Measurements from ENCODE around the gene ANKRD18A. TPM values are rescaled to one million over a fixed set of nuclear protein-coding genes. Genes with fewer than 3 reads are reported as not detected.

Gene ANKRD18A
- total and polyA plus RNA-seq, 9 of the 15 experiments (the other 6 are each of a cell fraction or from before 2014, with no cell fraction given) = 1.9 TPM; not detected in 8

DNA sequence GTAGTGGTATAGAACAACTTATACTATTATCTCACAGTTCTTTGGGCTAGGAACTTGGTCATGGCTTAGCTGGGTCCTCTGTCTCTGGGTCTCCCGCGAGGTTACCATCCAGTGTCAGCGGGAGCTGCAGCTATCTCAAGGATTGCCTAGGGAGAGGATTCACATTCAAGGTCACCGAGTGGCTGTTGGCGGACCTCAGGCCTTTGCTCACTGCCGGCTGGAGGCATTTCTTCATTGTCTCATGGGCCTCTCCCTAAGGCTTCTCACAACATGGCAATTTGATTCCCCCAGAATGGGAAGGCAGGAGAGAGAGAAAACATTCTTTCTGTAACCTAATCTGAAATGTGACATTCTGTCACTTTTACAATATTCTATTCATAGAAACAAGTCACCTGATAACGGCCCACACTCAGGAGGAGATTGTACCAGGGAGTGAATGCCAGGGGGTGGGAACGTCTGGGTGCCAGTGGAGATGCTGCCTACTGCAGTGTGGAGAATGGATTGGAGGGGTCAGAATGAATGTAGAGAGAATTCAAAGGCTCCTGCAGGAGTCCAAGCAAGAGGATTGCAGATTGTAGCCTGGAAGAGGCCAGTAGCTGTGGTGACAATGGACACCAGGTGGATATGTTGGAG is 29.5 kb upstream of the ANKRD18A start:
- Histone ChIP-seq H3K4me1 (replicated peaks in 1 of 2; ENCODE audit: control insufficient read depth in 2 of 2, insufficient read depth in 2 of 2, low read length in 2 of 2) (no peaks in the 10 kb centered on the region), H3K27me3 (ENCODE audit: control insufficient read depth in 2 of 2, insufficient read depth in 2 of 2, low read length in 2 of 2) (no peaks in the 10 kb centered on the region; a peak in 1 of 5 replicates), H3K27ac (ENCODE audit: extremely low read depth, low read depth, low read length) (no peak overlapping the region), H3K79me2 (ENCODE audit: control insufficient read depth, insufficient read depth, low read length) (no peaks in the 10 kb centered on the region), H3K9me3 (replicated peaks; ENCODE audit: control insufficient read depth, insufficient read depth, low read depth, low read length) (no peaks in the 10 kb centered on the region), H4K20me1 (replicated peaks; ENCODE audit: control insufficient read depth, insufficient read depth, low read length) (no peaks in the 10 kb centered on the region), H3K4me3 (no peak overlapping the region), H3K9ac (ENCODE audit: insufficient read depth in 1 of 2, low read depth in 2 of 2, low read length in 2 of 2) (no peak overlapping the region), H3K36me3 (ENCODE audit: control insufficient read depth, insufficient read depth, low read length) (no peaks in the 10 kb centered on the region), H3K4me2 (ENCODE audit: insufficient read depth, low read length) (no peak overlapping the region), H3K9me1 (ENCODE audit: control insufficient read depth, insufficient read depth, low read length) (no peaks in the 10 kb centered on the region), H2AFZ (ENCODE audit: low read depth, low read length) (no peak overlapping the region)
- intact Hi-C loops (cut with micrococcal nuclease) = loop anchor here (5.0 to 10.0 kb wide), 2 partner anchors 47 to 75 kb away; partner anchors contain the start of gene FAM240B
- FAIRE-seq = no peak
- ATAC-seq = no peak
- in situ Hi-C loops (cut with MboI) = no loop called here
- no peak for DNase-seq (ENCODE audit: extremely low read depth in 1 of 4, low spot score in 3 of 4)
- TF ChIP-seq TBL1XR1 (IDR thresholded peaks at IDR 0.05; ENCODE audit: low read length in 2 of 2) = no peak
- no peak for TF ChIP-seq BCL6 (CRISPR knock-in tag; IDR thresholded peaks at IDR 0.05)
- no peak for TF ChIP-seq HEY1 (CRISPR knock-in tag; IDR thresholded peaks at IDR 0.05; ENCODE audit: borderline replicate concordance)
- no peak for TF ChIP-seq PHB2 (IDR thresholded peaks at IDR 0.05; ENCODE audit: low read depth)
- no peak for TF ChIP-seq TEAD4 (IDR thresholded peaks at IDR 0.05; ENCODE audit: low read length)
- no peak for TF ChIP-seq TEAD4 (CRISPR knock-in tag; IDR thresholded peaks at IDR 0.05; ENCODE audit: borderline replicate concordance)
- POLR2A ChIA-PET = no interaction called here
- BruUV-seq (replicated peaks) = no TSS peak
- 1% methylated on average over 8 of the region's 8 CpGs for WGBS (ENCODE audit: insufficient coverage, low coverage, missing lambda C conversion rate)
- CTCF ChIA-PET (ENCODE audit: low intra/inter-chr PET ratio) = no interaction called here

DNA sequence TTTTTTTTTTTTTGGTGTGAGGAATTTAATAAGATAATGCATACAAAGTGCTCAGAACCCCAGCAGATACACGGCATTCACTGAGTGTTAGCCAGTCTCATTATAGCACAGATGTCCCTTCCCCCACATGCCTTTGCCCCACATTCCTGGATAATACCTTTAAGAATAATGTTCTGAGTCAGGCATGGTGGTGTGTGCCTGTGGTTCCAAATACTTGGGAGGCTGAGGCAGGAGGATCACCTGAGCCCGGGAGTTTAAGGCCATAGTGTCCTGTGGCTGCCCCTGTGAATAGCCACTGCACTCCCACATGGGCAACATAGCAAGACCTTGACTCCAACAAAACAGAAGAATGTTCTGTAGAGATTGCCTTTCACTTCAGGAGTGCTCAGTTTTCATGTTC is 24.2 kb upstream of the ANKRD18A start:
- Histone ChIP-seq H3K4me3 (no peak overlapping the region), H3K9me1 (ENCODE audit: control insufficient read depth, insufficient read depth, low read length) (no peaks in the 10 kb centered on the region), H3K36me3 (ENCODE audit: control insufficient read depth, insufficient read depth, low read length) (no peaks in the 10 kb centered on the region), H3K79me2 (ENCODE audit: control insufficient read depth, insufficient read depth, low read length) (no peaks in the 10 kb centered on the region), H3K4me2 (ENCODE audit: insufficient read depth, low read length) (no peak overlapping the region), H4K20me1 (replicated peaks; ENCODE audit: control insufficient read depth, insufficient read depth, low read length) (no peaks in the 10 kb centered on the region), H3K27ac (ENCODE audit: extremely low read depth, low read depth, low read length) (no peak overlapping the region), H2AFZ (ENCODE audit: low read depth, low read length) (no peak overlapping the region), H3K4me1 (replicated peaks in 1 of 2; ENCODE audit: control insufficient read depth in 2 of 2, insufficient read depth in 2 of 2, low read length in 2 of 2) (no peaks in the 10 kb centered on the region), H3K9me3 (replicated peaks; ENCODE audit: control insufficient read depth, insufficient read depth, low read depth, low read length) (no peaks in the 10 kb centered on the region), H3K9ac (ENCODE audit: insufficient read depth in 1 of 2, low read depth in 2 of 2, low read length in 2 of 2) (no peak overlapping the region), H3K27me3 (ENCODE audit: control insufficient read depth in 2 of 2, insufficient read depth in 2 of 2, low read length in 2 of 2) (peaks cover 0 to 8% of the 10 kb centered on the region in 2 experiments; a peak in 2 of 5 replicates)
- DNase-seq (ENCODE audit: extremely low read depth in 1 of 4, low spot score in 3 of 4) (no peak), ATAC-seq (no peak), FAIRE-seq (no peak)
- intact Hi-C loops (cut with micrococcal nuclease) (loop anchor here (10.0 kb wide), 1 partner anchor 80 kb away; the partner anchor contains the start of gene FAM240B), in situ Hi-C loops (cut with MboI) (no loop called here)
- BruUV-seq (replicated peaks) = no TSS peak
- POLR2A ChIA-PET = no interaction called here
- 0% methylated on average over 2 of the region's 2 CpGs for WGBS (ENCODE audit: insufficient coverage, low coverage, missing lambda C conversion rate)
- no peak for TF ChIP-seq ZNF354B (CRISPR knock-in tag; IDR thresholded peaks at IDR 0.05)
- TF ChIP-seq HMGN3 (IDR thresholded peaks at IDR 0.05; ENCODE audit: borderline replicate concordance, extremely low read depth, insufficient read length, low read depth, low read length) = no peak
- TF ChIP-seq PHB2 (IDR thresholded peaks at IDR 0.05; ENCODE audit: low read depth) = no peak
- no peak for TF ChIP-seq E2F1 (CRISPR knock-in tag; IDR thresholded peaks at IDR 0.05)
- no peak for TF ChIP-seq ZNF197 (CRISPR knock-in tag; IDR thresholded peaks at IDR 0.05; ENCODE audit: low read depth)
- no peak for TF ChIP-seq CREBBP (IDR thresholded peaks at IDR 0.05; ENCODE audit: low read depth, low read length)
- no peak for TF ChIP-seq ZBTB17 (CRISPR knock-in tag; IDR thresholded peaks at IDR 0.05)
- no peak for TF ChIP-seq PTRF (tag; IDR thresholded peaks at IDR 0.05)
- no peak for TF ChIP-seq CHD4 (IDR thresholded peaks at IDR 0.05; ENCODE audit: insufficient read depth, insufficient replicate concordance, low read depth, low read length, poor library complexity, severe bottlenecking)
- TF ChIP-seq ZNF263 (CRISPR knock-in tag; IDR thresholded peaks at IDR 0.05; ENCODE audit: borderline replicate concordance) = no peak
- CTCF ChIA-PET (ENCODE audit: low intra/inter-chr PET ratio) = no interaction called here

Measured in K562 (cell line).